ENCODE measurements around the gene HEATR5A.
"Not testable (repeated sequence)": the region's sequence is repeated elsewhere in the genome, so short reads cannot be mapped to it uniquely, and the experiment has no call there.

HEATR5A gene

DNA sequence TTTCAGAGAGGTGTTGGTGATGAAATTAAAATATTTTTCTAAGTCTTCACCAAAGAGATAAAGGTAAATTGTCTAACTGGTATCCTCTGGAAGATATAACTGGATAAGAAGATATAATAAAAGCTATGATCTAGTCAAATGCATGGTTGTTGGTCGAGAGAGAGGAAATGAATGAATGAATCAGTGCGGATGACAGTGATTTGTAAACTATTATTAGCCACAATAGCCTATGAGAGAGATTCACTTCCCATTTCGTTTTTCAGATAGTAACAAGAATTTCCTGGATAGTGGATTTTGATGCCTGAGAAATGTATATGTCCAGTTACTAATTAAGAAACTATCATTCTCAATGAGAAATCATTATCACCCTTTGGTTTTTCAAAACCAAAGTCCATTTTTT, 63.1 kb downstream of the HEATR5A start:
- intact Hi-C loops (cut with DNase I): no loop called here

DNA sequence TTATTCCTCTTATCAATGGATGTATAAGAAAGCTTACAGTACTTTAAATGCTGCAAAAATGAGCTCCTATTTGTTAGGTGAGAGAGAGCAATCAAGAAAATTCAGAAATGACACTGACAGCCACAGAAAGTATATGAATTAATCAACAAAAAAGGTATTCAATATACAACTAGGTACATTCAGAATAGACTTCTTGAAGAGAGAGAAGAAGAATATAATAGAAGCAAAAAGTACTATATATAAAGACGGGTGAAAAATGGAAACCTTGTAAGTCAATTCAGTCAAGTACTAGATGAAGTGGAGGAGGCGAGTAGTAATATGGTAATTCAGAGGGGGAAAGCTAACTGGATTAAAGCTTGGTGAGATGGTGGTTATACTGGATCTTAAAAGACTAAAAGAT, 74.3 kb downstream of the HEATR5A start:
- no peak for DNase-seq
- intact Hi-C loops (cut with DNase I): no loop called here

More for the DNA sequence above, 63.1 kb downstream of the HEATR5A start:
- DNase-seq: no peak

DNA sequence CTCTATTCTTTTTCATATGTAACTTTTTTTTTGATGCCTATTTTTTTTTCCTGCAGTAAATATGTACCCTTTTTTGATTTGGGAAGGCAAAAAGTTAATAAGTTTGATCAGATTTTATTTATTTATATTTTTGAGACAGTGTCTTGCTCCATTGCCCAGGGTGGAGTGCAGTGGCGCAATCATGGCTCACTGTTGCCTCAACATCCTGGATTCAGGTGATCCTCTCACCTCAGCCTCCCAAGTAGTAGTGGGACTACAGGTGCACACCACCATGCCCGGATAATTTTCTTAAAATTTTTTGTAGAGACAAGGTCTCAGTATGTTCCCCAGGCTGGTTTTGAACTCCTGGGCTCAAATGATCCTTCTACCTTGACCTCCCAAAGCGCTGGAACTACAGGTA, 79.1 kb downstream of the HEATR5A start:
- no peak for DNase-seq

DNA sequence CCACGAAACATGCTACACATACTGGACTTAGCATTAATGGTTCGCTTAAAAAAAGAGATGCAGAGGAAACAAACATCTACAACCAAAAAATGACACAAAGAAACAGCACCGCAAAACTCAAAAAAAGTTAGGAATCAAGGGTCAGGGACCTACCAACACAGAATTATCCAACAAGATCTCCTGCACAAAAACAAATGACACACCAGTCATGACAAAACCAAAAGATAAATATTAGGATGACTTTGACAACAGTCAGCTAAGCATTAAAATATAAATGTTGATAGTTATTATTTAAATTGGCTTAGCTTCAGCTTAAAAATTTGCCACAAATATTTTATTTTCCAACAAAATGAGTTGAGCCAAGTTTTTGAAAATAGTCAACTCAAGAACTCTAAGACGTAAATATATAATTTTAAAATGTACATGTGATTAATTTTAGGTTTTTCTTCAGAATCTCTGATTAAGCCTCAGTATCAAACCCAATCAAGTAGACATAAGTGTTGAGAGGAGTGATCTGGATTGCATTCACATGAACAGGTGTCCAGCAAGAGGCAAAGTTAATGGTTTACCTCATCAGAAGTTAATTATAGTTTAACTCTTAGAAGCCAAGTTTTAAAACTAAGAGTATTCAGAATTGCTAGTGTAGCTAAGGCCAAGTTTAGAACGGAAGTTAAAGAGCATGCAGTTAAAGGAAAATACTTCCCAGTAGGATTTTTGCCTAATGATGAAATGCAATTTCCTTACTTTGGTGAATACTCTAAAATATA, 79.9 kb downstream of the HEATR5A start:
- intact Hi-C loops (cut with DNase I): no loop called here
- DNase-seq: no peak

More for the DNA sequence above, 79.1 kb downstream of the HEATR5A start:
- intact Hi-C loops (cut with DNase I): no loop called here

DNA sequence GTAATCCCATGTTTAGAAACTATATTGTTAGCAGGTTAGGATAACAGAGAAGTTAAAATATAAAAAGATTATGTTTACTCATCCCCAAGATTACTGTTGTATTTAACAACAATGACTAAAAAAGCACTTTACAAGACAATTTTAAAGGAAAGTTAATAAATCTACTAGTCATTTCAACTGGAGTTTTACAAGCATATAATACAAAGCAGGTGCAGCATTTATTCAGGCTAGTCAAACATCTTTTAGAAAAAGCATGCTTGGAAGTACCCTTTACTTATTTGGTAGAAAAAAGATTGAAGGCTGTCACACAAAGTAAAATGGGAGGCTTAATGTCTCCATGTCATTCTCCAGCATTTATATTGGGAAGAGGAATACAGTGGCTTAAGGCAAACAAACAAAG, 80.6 kb downstream of the HEATR5A start:
- intact Hi-C loops (cut with DNase I): no loop called here
- no peak for DNase-seq

DNA sequence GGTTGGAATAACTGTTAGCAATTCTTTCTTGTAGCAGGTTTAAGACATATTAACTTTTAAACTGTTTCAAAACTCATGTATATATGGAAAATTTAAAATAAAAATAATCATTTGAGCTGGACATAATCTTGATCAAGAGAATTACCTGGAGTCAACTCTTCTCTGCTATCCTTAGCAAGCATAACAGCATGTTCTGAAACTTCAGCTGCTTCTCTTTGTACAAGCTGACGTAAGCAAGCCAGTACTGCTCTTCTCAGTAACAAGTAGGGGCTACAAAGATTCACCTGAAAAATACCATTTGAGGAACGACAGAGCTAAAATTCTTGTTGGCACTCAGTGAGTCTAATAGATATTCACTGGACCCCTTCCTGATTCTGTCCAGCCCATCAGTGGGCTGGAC, 83.0 kb downstream of the HEATR5A start:
- no peak for DNase-seq
- intact Hi-C loops (cut with DNase I): no loop called here

DNA sequence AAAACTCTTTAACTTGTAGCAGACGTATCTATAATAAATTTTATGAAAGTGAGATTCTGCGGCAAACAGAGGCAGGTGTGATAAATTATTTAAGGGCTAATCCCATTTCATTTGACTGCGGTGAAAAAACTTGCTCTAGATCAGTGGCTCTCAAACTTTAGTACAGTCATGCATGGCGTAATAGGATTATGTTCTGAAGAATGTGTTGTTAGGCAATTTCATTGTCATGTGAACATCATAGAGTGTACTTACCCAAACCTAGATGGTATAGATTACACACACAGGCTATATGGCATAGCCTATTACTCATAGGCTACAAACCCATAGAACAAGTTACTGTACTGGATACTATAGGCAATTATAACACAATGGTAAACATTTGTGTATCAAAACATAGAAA, 83.7 kb downstream of the HEATR5A start:
- no peak for DNase-seq
- intact Hi-C loops (cut with DNase I): no loop called here

DNA sequence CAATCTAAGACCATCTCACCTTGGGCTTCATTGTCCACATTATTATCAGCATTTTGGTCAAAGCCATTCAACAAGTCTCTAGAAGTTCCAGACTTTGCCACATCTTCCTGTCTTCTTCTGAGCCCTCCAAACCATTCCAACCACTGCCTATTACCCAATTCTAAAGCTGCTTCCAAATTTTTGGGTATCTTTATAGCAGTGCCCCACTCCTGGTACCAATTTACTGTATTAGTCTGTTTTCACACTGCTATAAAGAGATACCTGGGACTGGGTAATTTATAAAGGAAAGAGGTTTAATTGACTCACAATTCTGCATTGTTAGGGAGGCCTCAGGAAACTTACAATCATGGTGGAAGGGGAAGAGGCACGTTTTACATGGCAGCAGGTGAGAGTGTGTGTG, 89.0 kb downstream of the HEATR5A start:
- DNase-seq; intact Hi-C loops (cut with DNase I): not testable (repeated sequence)

DNA sequence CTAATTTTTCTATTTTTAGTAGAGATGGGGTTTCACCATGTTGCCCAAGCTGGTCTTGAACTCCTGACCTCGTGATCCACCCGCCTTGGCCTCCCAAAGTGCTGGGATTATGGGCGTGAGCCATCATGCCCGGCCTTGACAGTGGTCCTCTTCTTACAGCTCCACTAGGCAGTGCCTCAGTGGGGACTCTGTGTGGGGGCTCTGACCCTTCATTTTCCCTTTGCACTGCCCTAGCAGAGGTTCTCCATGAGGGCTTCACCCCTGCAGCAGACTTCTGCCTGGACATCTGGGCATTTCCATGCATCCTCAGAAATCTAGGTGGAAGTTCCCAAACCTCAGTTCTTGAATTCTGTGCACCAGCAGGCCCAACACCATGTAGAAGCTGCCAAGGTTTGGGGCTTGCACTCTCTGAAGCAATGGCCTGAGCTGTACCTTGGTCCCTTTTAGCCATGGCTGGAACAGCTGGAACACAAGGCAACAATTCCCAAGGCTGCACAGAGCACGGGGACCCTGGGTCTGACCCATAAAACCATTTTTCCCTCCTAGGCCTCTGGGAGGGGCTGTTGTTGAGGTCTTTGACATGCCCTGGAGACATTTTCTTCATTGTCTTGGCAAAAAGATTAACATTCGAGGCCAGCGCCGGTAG, 90.4 kb downstream of the HEATR5A start:
- DNase-seq; intact Hi-C loops (cut with DNase I): not testable (repeated sequence)

DNA sequence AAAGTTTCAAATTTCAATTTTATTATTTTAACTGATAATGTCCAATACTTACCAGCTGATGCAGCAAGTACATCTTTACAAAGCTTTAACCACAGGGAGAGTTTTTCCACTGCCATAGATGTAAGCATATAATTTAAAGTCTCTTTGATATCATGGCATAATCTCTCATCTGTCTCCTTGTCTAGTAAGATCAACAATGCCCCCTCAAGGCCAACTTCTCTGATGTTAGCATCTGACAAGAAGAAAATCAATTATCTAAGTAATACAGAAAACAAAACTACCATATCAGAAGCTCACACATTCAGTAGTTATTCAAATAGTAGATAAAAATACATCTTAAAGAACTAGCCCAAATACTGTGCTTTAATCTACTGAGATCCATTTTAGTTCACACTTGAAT, 94.2 kb downstream of the HEATR5A start:
- no peak for DNase-seq
- intact Hi-C loops (cut with DNase I): no loop called here

DNA sequence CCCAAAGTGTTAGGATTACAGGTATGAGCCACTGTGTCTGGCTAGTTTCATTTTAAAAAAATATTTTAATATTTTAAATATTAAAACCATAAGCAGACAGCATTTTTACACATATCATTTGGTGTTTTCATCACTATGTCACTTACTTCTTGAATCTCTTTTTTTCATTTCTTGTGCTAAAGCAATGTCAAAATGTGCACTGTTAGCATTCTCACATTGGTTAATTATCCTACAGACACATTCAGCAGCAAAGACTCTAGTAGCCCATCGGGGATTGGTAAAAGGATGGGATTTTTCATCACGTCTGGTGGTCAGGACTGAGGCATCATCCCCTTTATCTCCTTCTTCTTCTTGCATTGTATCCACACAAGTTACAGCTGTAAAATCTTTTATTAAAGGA, 96.9 kb downstream of the HEATR5A start:
- intact Hi-C loops (cut with DNase I): no loop called here
- no peak for DNase-seq

DNA sequence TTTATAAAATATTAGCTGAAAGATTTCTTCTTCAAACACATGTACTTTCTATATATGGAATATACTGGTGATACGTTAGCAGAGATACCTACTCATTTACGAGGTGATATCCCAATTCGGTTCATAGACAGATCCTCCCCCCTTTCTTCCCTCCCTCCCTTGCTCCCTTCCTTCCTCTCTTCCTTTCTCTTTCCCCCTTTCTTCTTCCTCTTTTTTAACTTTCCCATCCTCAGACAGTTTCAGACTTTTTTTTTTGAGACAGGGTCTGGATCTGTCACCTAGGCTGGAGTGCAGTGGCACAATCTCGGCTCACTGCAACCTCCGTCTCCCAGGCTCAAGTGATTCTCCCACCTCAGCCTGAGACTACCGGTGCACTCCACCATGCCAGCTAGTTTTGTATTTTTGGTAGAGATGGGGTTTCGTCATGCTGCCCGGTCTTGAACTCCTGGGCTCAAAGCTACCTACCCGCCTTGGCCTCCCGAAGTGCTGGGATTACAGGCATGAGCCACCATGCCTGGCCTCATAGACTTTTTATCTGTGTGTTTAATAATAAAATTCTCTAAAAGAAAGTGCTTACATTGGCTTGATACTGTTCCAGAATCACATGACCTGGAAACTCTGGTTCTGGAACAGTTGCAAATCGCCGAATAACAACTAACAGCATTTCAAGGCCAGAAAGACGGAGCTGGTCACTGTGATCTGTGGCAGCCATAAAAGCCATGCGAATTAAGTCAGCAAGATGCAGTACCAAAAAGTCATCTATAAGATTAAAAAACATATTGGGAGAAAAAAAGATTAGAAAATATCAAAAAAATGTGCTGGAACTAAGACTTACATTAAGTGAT, 99.2 kb downstream of the HEATR5A start:
- intact Hi-C loops (cut with DNase I): no loop called here
- DNase-seq: no peak

DNA sequence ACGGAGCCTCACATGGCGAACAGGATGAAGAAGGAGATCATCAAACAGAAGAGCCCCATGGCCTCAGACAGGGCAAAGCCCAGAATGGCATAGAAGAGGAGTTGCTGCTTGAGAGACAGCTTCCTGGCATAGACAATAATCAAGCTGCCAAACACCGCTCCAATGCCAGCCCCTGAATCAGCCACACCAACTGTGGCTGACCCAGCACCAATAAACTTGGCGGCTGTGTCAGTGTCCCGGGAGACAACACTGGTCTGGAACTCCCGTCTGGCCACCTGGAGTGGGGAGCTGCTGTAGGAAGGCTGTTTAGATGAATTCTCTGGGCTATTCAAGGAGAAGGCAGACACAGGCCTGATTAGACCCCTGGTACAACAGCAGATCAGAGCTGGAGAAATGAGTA, 100.1 kb downstream of the HEATR5A start:
- intact Hi-C loops (cut with DNase I): no loop called here

DNA sequence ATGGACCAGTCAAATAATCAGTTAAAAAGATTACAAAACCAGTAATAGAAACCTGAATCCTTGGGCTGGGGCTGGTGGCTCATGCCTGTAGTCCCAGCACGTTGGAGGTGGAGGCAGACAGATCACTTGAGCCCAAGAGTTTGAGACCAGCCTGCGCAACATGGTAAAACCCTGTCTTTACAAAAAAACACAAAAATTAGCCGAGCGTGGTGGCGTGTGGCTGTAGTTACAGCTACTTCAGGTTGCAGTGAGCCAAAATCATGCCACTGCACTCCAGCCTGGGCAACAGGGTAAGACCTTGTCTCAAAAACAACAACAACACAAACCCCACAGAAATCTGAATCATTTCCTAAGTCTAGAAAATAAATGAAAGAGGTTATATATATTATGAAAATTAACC, 100.6 kb downstream of the HEATR5A start:
- no peak for DNase-seq
- intact Hi-C loops (cut with DNase I): no loop called here

More for the DNA sequence above, 100.1 kb downstream of the HEATR5A start:
- peak in 28 of 42 donors; percentile 5 to 66 (median 34) for DNase-seq

DNA sequence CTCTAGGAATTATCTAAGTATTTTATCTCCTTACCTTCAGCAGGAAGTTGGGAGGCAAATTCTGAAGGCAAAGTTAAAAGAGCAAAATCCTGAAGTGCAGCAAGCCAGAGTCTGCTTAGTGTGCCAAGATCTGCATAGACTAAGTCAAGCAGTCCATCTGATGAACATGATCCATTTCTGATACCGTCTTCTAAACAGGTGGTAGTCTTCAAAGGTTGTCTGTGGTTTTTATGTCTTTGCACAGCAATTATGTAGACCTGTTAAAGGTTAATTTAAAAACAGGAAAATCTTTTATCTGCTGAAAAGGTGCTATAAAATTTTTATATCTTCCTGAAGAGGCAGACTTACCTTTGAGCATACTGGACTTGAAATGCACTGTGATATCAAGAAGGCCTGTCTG, 107.4 kb downstream of the HEATR5A start:
- intact Hi-C loops (cut with DNase I): no loop called here
- DNase-seq: no peak

DNA sequence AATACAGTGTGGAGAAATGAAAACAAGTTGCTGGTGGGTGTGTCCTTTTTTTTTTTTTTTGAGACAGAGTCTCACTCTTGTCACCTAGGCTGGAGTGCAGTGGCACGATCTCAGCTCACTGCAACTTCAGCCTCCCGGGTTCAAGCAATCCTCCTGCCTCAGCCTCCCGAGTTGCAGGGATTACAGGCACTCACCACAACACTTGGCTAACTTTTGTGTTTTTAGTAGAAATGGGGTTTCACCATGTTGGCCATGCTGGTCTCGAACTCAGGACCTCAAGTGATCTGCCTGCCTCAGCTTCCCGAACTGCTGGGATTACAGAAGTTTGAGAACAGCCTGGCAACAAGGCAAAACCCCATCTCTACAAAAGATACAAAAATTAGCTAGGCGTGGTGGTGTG, 108.0 kb downstream of the HEATR5A start:
- intact Hi-C loops (cut with DNase I); DNase-seq: not testable (repeated sequence)

DNA sequence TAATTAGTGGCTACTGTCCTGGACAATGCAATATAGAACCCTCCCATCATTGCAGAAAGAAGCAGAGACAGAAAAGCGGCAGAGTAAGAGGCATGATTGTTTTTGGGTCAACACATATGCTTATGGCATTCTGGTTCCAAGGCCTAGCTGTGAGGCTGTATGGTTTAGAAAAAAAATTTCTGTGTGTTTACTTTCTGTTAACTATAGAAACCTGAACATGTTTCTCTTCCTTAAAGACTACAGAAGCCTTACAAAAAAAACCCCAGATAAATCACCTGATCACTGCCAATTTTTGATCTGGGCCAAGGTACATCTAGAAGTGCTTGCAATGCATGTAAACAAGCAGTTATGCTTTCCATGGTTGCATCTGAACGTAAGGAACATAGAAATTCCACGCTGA, 112.7 kb downstream of the HEATR5A start:
- intact Hi-C loops (cut with DNase I): no loop called here
- no peak for DNase-seq

DNA sequence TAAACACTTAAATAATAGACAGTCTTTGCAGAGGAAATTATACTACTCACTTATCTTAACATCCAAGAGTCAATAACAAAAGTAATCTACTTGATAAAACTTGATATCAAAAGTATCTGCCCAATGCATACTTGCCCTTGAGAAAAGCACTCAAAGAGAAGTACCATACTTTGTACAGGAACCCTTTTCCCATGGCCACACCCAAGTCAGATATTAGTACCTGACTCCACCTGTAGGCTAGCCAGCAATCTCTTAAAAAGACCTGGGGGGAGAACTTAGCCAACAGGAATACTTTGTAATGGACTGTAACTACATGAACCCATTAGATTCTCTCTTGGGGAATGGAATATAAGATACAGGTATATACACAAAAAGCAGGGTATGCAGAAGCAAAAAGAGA, 113.2 kb downstream of the HEATR5A start:
- intact Hi-C loops (cut with DNase I): no loop called here
- no peak for DNase-seq

DNA sequence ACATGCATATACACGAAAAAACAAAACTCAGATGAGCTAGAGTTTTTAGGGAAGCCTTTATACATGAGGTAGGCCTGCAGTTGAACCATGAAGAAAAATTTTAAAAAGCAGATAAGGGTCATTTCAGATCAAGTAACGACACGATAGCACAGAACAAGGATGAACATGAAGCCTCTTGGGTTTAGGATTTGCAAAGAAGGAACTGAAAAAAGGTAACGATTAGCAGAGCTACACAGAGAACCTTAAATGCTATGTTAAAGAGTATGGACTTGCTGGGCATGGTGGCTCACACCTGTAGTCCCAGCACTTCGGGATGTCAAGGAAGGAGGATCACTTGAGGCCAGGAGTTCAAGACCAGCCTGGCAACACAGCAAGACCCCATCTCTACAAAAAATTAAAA, 116.7 kb downstream of the HEATR5A start:
- no peak for DNase-seq
- intact Hi-C loops (cut with DNase I): no loop called here

DNA sequence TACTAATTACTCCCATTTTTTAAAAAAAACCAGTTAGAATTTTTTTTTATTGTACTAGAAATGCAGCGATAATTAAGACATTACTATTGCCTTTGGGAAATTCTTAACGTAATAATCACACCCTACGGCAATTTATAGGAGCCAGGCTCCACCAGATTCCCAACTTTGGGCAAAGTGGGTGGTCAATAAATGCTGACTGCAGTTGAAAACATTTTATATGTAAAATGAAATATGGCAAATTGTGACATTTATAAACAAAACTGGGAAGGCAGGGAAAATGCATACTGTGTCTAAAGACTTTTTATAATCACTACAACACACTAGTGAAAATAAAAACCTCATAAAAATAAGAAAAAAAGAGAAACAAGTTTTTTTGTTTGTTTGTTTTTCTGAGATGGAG, 119.5 kb downstream of the HEATR5A start:
- DNase-seq: no peak
- intact Hi-C loops (cut with DNase I): no loop called here
